Vagina (tissue), 2 donors: Measurements from ENCODE around the gene TH. TPM values are rescaled to one million over a fixed set of nuclear protein-coding genes. Genes with fewer than 3 reads are reported as not detected.

Experiments
- DNase-seq, 2 donors: peaks; one replicate each; pipeline ENCODE4 v3.0.0-alpha.2; 2017; ENCODE audit errors: extremely low spot score in 2 of 2
- H3K27ac ChIP-seq: fragments of 200-600 bp; sonication (generic); one replicate; pipeline ENCODE4 v1.5.1; 2019
- H3K27me3 ChIP-seq: fragments of 200-600 bp; sonication (generic); one replicate; pipeline ENCODE4 v1.5.1; 2019
- H3K36me3 ChIP-seq, 2 donors: fragments of 200-600 bp; sonication (generic); one replicate each; pipeline ENCODE4 v1.5.1; 2017 to 2019
- H3K4me1 ChIP-seq: fragments of 200-600 bp; sonication (generic); one replicate; pipeline ENCODE4 v1.5.1; 2019
- H3K4me3 ChIP-seq, 2 donors: fragments of 200-600 bp; sonication (generic); 1 replicate in 1 of 2; 2 replicates in 1 of 2; pipeline ENCODE4 v1.5.1; 2016 to 2019
- H3K9me3 ChIP-seq: fragments of 200-600 bp; sonication (generic); one replicate; pipeline ENCODE4 v1.5.1; 2019
- CTCF ChIP-seq, 3 experiments: fragments of 450-650 bp in 2 of 3; fragments of 200-600 bp in 1 of 3; sonication (generic) in 1 of 3; IDR thresholded peaks; one replicate each; pipeline ENCODE4 v1.5.1; 2017 to 2019; ENCODE audit warnings: antibody characterized with exemption in 3 of 3, mild to moderate bottlenecking in 2 of 3, moderate library complexity in 2 of 3
- POLR2A ChIP-seq, 2 donors: fragments of 450-650 bp; IDR thresholded peaks; one replicate each; pipeline ENCODE4 v1.6.1; 2017; ENCODE audit warnings: antibody characterized with exemption in 2 of 2, mild to moderate bottlenecking in 2 of 2, moderate library complexity in 2 of 2
- POLR2AphosphoS5 ChIP-seq, 2 donors: sonication (generic); formaldehyde crosslinking; IDR thresholded peaks; one replicate each; pipeline ENCODE4 v1.9.0; 2017; ENCODE audit warnings: antibody characterized with exemption in 2 of 2, mild to moderate bottlenecking in 2 of 2, low read depth in 1 of 2; ENCODE audit not compliant: insufficient read depth in 1 of 2
- intact Hi-C: fragments of 100-400 bp; cut with DNase I; formaldehyde crosslinking; loops from one replicate; pipeline ENCODE4 v1.15.1; 2023
- total RNA-seq: library from RNA; depleted of rRNA; stranded (reverse); fragments of >200 nt; gene quantifications from one replicate; pipeline ENCODE4 v1.2.3, GENCODE V29; 2016

Gene TH
- total RNA-seq, 1 donor from 2014 or later: 21.9 TPM

- no peaks in the 10 kb centered on the region for H3K36me3 ChIP-seq
- H3K27me3 ChIP-seq: no peaks in the 10 kb centered on the region
- no peaks in the 10 kb centered on the region for H3K4me1 ChIP-seq
- no peak overlapping the region for H3K27ac ChIP-seq
- TF ChIP-seq POLR2AphosphoS5 (IDR thresholded peaks at IDR 0.05; ENCODE audit: insufficient read depth in 1 of 2, low read depth in 1 of 2) (no peak), CTCF (IDR thresholded peaks at IDR 0.05) (no peak), POLR2A (IDR thresholded peaks at IDR 0.05) (no peak)
- intact Hi-C loops: no loop called here
- H3K9me3 ChIP-seq: no peaks in the 10 kb centered on the region
- no peak for DNase-seq
- no peak overlapping the region for H3K4me3 ChIP-seq
These were observed 40.7 kb downstream of the TH start for GRCh38 chr11:2130881-2131352.

GRCh38 chr11:2129699-2130366, 41.8 kb downstream of the TH start:
- H3K27ac ChIP-seq: no peak overlapping the region
- no peaks in the 10 kb centered on the region for H3K36me3 ChIP-seq
- H3K4me1 ChIP-seq: no peaks in the 10 kb centered on the region
- H3K27me3 ChIP-seq: no peaks in the 10 kb centered on the region
- no peak for DNase-seq
- H3K9me3 ChIP-seq: no peaks in the 10 kb centered on the region
- no peak for TF ChIP-seq POLR2A (IDR thresholded peaks at IDR 0.05)
- intact Hi-C loops: no loop called here
- no peak overlapping the region for H3K4me3 ChIP-seq

- no peak for TF ChIP-seq CTCF (IDR thresholded peaks at IDR 0.05)
- H3K27me3 ChIP-seq: no peaks in the 10 kb centered on the region
- no peak overlapping the region for H3K4me3 ChIP-seq
- H3K36me3 ChIP-seq: no peaks in the 10 kb centered on the region
- no peak for DNase-seq
- no peaks in the 10 kb centered on the region for H3K9me3 ChIP-seq
- intact Hi-C loops: no loop called here
- no peak overlapping the region for H3K27ac ChIP-seq
- H3K4me1 ChIP-seq: no peaks in the 10 kb centered on the region
These were observed 42.3 kb downstream of the TH start for GRCh38 chr11:2129308-2129698.

DNA sequence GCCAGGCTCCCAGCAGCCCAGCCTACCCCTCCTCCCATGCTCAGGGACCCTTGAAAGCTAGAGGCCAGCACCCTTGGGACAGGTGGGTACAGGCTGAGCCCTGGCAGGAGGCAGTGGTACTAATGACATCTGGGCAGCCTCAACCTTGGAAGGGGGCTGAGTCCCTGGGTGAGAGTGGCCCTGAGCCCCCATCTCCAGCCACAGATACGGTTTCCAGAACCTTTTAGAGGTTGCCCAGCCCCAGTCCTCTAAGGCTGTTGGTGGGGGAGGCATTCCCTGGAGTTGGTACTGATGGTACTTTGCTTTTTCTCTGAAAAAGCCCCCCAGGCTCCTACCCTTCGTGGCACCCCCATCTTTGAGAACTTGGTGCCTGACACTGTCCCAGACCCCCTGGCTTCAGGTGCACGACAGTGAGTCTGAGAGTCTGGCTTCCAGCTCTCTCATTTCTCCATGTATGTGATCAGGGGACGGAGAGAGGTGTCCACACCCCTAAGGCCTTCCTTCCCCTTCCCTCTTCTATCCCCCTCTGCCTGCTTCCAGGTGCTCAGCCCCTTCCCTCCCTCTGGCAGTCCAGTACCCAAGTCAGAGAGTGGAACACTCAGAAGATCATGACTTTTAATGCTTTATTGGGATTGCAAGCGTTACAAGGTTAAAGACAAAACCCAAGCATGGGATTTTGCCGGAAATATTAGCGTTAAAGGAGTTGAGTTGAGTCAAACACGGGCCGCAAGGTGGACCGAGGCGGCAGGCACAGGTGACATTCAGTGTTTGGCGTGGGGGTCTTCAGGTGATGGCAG, 42.9 kb downstream of the TH start:
- intact Hi-C loops: no loop called here
- DNase-seq: no peak
- Histone ChIP-seq H3K4me1 (no peaks in the 10 kb centered on the region), H3K27ac (no peak overlapping the region), H3K9me3 (no peaks in the 10 kb centered on the region), H3K27me3 (no peaks in the 10 kb centered on the region), H3K36me3 (no peaks in the 10 kb centered on the region), H3K4me3 (no peak overlapping the region)
- no peak for TF ChIP-seq POLR2AphosphoS5 (IDR thresholded peaks at IDR 0.05; ENCODE audit: insufficient read depth in 1 of 2, low read depth in 1 of 2)
- TF ChIP-seq POLR2A (IDR thresholded peaks at IDR 0.05): no peak
- TF ChIP-seq CTCF (IDR thresholded peaks at IDR 0.05): no peak

DNA sequence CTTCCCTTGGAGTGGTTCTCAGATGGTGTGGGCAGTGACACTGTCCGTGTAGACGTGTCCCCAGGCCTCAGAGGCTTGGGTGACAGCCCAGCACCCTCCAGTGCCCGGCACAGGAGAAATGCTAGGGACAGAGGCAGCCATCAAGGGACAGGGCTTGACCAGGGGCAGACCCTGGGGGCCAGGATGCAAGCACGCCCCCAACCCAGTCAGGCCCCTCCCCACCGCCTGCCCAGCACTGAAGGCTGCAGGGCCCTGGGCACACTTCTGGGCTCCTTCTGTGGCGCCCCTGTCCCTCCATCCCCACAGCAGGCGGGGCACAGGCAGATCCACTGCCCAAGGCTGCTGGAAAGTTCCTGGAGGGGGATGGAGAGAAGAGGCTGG, 43.5 kb downstream of the TH start:
- H3K27ac ChIP-seq: no peak overlapping the region
- intact Hi-C loops: no loop called here
- no peaks in the 10 kb centered on the region for H3K36me3 ChIP-seq
- DNase-seq: no peak
- TF ChIP-seq POLR2AphosphoS5 (IDR thresholded peaks at IDR 0.05; ENCODE audit: insufficient read depth in 1 of 2, low read depth in 1 of 2) (no peak), POLR2A (IDR thresholded peaks at IDR 0.05) (no peak), CTCF (IDR thresholded peaks at IDR 0.05) (no peak)
- H3K4me3 ChIP-seq: no peak overlapping the region
- H3K4me1 ChIP-seq: no peaks in the 10 kb centered on the region
- H3K27me3 ChIP-seq: no peaks in the 10 kb centered on the region
- no peaks in the 10 kb centered on the region for H3K9me3 ChIP-seq
